ENCODE data around the gene KLHL6. TPM values are rescaled to one million over a fixed set of nuclear protein-coding genes. Genes with fewer than 3 reads are reported as not detected.
A peak's percentile ranks its signal among the peaks of the same experiment; 100 is the strongest.

KLHL6 gene
- total and polyA plus RNA-seq, 10 of the 15 experiments (the other 5 are each of a cell fraction or from before 2014, with no cell fraction given): 4.0 to 91.8 (median 24.4) TPM

GRCh38 chr3:183551930-183552329, 3.6 kb downstream of the KLHL6 start (continued):
- TF ChIP-seq NFIC (IDR thresholded peaks at IDR 0.05; ENCODE audit: low read depth, low read length) (peak; percentile 60; the same call in 1 of the 2 replicates), CREM (IDR thresholded peaks at IDR 0.05; ENCODE audit: low read depth) (0 out of 2 replicates have a peak, but pooled peaks have one; percentile 30), RAD21 (IDR thresholded peaks at IDR 0.05; ENCODE audit: insufficient read depth, low read depth, low read length) (peak; percentile 56), SMARCA5 (IDR thresholded peaks at IDR 0.05) (no peak), IKZF2 (IDR thresholded peaks at IDR 0.05) (0 out of 4 replicates have a peak, but pooled peaks of 1 of the 2 experiments have one; percentile 17), HDAC2 (IDR thresholded peaks at IDR 0.05) (no peak), PBX3 (IDR thresholded peaks at IDR 0.05; ENCODE audit: insufficient replicate concordance, low read depth, low read length) (no peak), CBFB (IDR thresholded peaks at IDR 0.05; ENCODE audit: low read depth) (0 out of 2 replicates have a peak, but pooled peaks have one; percentile 48), JUNB (IDR thresholded peaks at IDR 0.05) (peak; percentile 62), POLR2AphosphoS2 (IDR thresholded peaks at IDR 0.05; ENCODE audit: low read depth, low read length) (0 out of 2 replicates have a peak, but pooled peaks have one; percentile 7), ATF7 (IDR thresholded peaks at IDR 0.05; ENCODE audit: low read depth) (no peak; the same call in 1 of the 2 replicates)

- H3K27ac ChIP-seq (ENCODE audit: control insufficient read depth, insufficient read depth): no peak overlapping the region
- no peak for DNase-seq (ENCODE audit: low read depth, low spot score)
- intact Hi-C loops (cut with micrococcal nuclease; ENCODE audit: unreplicated experiment) (no loop called here), in situ Hi-C loops (cut with MboI) (no loop called here)
- no TSS peak for BruUV-seq (replicated peaks)
- no peak overlapping the region for H3K4me2 ChIP-seq (ENCODE audit: control insufficient read depth, insufficient read depth)
- peaks cover 15% of the 10 kb centered on the region for H3K79me2 ChIP-seq (ENCODE audit: control insufficient read depth, insufficient read depth, low read length)
- H2AFZ ChIP-seq (ENCODE audit: control insufficient read depth, low read depth, low read length): no peak overlapping the region
- 0 out of 2 replicates have a peak, but pooled peaks cover 3% of the 10 kb centered on the region for H4K20me1 ChIP-seq (ENCODE audit: control insufficient read depth, insufficient read depth)
- CTCF ChIA-PET: interaction anchor here (0.7 to 1.8 kb wide), 8 partner anchors 12 to 44 kb away, joined by 3 to 8 read pairs (median 4); no protein-coding TSS in a partner anchor
- peaks cover 0 to 6% of the 10 kb centered on the region in 2 experiments; a peak in 2 of 4 replicates for H3K36me3 ChIP-seq (ENCODE audit: control insufficient read depth in 2 of 2, insufficient read depth in 2 of 2, low read length in 1 of 2)
- RAD21 ChIA-PET (ENCODE audit: unreplicated experiment): interaction anchor here (0.9 to 9.3 kb wide), 13 partner anchors 10 to 219 kb away, joined by 3 to 154 read pairs (median 5); no protein-coding TSS in a partner anchor
- WGBS (ENCODE audit: insufficient coverage, insufficient replicate concordance, low lambda C conversion rate, missing lambda C conversion rate): 100% methylated on average over 2 of the region's 2 CpGs
- H3K9ac ChIP-seq (ENCODE audit: control insufficient read depth, insufficient read depth, low read length): no peak overlapping the region
- H3K4me1 ChIP-seq (ENCODE audit: control insufficient read depth, insufficient read depth, low read length): peaks cover 8% of the 10 kb centered on the region
- FAIRE-seq: no peak
- H3K4me3 ChIP-seq: no peak overlapping the region
- SMC1A ChIA-PET (ENCODE audit: uncharacterized antibody, unreplicated experiment): interaction anchor here (0.9 to 8.1 kb wide), 13 partner anchors 10 to 63 kb away, joined by 3 to 155 read pairs (median 5); no protein-coding TSS in a partner anchor
- H3K9me3 ChIP-seq (replicated peaks; ENCODE audit: control insufficient read depth, insufficient read depth, low read length): no peaks in the 10 kb centered on the region
- POLR2A ChIA-PET: interaction anchor here (0.6 to 8.9 kb wide), 7 partner anchors 8 to 273 kb away, joined by 3 to 172 read pairs (median 6); no protein-coding TSS in a partner anchor
- no peak for ATAC-seq
- TF ChIP-seq SMC3 (IDR thresholded peaks at IDR 0.05; ENCODE audit: borderline replicate concordance, low read length): no peak
- no peaks in the 10 kb centered on the region; a peak in 1 of 4 replicates for H3K27me3 ChIP-seq (replicated peaks in 1 of 2; ENCODE audit: control insufficient read depth in 2 of 2, insufficient read depth in 2 of 2, low read length in 1 of 2)
These were observed 7.2 kb downstream of the KLHL6 start for GRCh38 chr3:183548262-183548769.
